ENCODE results near the gene PLEKHH2.
"Not testable (repeated sequence)": the region's sequence is repeated elsewhere in the genome, so short reads cannot be mapped to it uniquely, and the experiment has no call there.

PLEKHH2 gene

DNA sequence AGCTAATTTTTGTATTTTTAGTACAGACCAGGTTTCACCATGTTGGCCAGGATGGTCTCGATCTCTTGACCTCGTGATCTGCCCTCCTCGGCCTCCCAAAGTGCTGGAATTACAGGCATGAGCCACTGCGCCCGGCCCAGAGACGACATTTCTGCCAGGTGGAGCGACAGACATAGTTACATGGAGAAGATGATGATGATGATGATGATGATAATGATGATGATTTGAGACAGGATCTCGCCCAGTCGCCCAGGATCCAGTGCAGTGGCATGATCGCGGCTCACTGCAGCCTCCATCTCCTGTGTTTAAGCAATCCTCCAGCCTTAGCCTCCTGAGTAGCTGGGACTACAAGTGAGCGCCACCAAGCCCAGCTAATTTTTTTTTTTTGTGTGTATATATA lies 907 bp upstream of the PLEKHH2 start:
- not testable (repeated sequence) for DNase-seq

DNA sequence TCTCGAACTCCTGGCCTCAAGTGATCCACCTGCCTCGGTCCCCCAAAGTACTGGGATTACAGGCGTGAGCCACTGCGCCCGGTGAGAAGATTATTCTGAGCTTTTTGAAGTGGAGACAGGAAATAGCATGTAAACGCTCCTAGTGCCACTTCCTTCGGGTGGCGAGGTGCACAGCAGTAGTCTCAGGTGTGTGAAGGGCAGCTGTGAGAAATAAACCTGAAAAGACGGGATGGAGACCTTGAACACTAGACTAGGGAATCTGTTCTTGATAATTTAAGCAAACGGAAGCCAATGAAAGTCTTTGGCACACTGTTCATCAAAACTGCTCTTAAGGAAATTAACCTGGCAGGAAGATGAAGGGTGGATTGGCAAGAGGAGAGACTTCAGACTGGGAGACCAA lies 439 bp upstream of the PLEKHH2 start:
- DNase-seq: no peak

DNA sequence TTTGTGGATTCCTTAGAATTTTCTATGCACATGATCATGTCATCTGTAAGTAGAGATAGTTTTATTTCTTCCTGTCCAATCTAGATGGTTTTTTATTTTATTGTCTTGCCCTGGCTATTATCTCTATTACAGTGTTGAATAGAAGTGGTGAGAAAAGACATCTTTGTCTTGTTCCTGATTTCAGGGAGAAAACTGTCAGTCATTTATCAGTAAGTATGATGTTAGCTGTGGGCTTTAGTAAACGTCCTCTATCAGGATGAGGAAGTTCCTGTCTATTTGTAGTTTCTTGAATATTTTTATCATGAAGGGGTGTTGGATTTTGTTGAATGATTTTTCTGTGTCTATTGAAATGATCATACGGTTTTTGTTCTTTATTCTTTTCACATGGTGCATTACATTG lies 5.3 kb downstream of the PLEKHH2 start:
- DNase-seq: no peak

DNA sequence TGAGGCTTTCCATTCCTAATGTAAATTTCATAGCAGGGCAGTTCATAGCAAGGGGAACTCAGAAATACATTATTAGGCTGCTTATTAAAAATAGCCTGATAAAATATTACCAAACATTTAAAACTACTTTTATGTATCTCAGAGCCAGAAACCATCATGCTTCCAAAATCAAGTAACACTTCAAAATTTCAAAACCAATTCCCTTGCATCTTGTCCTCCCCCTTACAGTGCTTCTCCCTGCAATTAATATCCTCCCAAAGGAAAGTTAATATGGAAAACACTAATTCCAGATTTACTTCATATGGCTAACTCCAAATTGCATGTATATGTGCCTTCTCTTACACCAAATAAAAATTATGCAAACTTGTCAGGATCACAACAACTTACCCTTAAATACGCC lies 6.6 kb downstream of the PLEKHH2 start:
- DNase-seq: no peak

DNA sequence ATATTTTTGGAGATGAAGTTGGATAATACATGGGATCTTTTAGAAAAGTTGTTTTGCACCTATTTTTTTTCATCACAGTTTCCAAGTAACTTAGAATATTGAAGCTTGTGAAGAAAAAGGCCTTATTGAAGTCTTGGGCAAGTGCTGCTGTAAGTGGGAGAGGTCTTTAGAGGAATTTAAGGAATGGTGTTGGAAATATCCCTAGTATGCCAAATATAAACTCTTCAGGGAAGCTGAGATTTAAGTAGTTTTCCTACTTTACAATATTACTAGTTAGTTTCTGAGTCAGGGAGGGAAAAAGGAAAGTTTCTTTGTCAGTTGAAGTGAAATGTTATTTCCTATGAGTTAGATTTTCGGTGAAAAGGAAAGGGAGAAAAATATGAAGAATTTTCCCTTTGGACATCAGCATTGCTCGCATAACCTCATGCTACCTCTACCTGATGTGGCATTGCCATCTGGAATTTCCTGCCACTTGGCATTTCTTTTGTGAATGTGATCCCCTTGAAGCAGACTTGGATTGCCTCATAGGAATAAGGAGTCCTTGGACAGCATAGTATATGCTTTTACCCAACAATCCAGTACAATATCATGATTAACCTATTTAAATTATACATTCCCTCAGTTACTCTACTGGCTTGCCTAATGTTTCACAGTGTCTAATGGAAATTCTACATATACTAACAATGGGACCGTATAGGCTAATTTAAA lies 12.1 kb downstream of the PLEKHH2 start:
- DNase-seq: no peak

DNA sequence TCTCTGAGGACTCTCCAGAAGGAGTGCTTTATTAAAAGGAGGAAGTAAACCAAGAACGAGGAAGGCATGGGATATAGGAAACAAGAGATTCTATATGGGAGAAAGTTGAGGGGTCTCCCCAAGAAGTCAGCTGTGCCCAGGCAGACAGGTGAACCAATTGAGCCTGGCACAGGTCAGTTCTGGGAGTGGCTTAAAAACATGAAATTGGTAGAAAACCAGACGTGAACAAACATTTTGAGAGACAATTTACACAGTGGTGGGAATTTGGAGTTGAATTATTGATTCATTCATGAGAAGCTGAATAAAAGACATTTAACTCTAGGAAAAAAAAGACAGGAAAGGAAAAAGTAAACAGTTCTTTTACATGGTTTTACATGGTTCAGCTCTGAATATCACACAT lies 16.4 kb downstream of the PLEKHH2 start:
- DNase-seq: no peak

DNA sequence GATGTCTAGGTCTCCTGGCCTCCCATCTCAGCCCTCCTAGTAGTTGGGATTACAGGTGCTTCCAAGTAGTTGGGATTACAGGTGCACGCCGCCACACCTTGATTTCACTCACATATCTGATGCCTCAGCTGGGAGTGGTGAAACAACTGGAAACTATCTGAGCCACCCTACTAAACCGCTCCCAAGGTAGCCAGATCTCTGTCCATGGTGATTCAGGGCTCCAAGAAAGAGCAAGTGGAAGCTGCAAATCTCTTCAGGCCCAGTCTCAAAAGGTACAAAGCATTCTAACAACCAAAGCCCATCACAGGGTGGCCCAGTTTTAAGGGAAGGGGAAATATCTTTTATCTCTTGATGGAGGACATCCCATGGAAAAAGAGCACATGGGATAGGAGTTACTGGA lies 20.2 kb downstream of the PLEKHH2 start:
- DNase-seq: no peak

DNA sequence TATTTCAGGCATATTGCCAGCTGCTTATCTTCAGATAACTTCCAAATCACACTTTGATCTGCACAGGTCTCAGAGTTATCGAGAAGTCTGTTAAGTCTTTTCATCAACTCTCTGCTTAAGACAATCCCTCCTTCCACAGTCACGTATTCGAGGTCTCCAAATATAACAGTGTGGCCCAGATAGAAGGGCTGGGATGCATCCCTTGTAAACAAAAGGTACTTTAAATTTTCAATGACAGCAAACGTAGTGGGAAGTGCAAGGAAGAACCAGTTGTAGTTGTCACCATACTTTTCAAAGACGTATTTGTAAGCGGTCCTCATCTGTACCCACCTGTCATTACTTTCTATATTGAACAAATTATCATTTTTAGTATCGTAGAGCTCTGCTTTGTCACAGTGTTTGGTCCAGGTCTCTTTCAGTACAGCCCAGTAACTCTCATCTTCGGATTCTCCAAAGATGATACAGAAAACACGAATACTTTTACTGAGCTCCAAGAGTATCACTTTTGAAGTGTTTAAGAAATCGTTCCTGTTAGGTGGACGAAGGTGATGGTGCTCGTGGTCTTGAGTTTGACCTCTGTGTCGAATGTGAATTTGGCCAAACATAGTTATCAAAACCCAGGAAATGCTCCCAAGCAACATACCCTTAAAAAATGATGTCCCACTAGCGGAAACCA lies 38.7 kb downstream of the PLEKHH2 start:
- DNase-seq: no peak

DNA sequence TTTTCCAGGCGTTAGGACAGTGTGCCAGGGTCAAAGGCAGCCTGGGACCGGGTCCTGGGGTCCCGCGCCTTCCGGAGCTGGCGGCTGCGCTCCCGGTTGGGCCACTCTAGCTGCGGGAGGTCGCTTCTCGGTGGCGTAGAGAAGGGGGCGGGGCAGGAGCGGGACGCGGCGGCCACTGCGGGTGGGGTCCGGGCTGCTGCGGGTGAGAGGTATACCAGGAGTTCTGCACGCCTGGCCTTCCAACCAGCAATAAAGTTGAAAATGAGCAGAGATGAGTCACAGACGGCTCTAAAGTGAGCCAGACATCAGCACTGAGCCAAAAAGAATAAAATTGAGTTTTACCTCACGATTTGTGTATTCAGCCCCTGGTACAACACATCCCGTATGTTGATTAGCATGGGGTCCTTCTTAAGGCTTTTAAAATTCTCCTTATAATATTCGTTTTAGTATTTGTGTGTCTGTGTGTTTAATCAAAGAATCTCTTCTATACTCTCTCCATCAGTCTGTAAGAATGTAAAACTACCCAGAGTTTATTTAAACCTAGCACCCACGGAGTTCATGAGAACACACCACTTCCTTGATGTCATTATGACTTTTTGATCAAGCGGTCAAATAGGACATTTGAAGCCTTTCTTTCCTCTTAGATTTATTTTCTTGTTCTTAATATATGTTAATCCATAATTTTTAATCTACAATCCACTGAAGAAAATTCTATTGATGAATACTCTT lies 39.4 kb downstream of the PLEKHH2 start, which contains the start of gene C1GALT1C1L:
Gene C1GALT1C1L, minus strand, starts transcription at position 108 of the 729 bp plus-strand sequence. Its CDS starts 107 bp downstream, at position 1.
- DNase-seq: peak in 40 of 56 donors; percentile 3 to 74 (median 20)

DNA sequence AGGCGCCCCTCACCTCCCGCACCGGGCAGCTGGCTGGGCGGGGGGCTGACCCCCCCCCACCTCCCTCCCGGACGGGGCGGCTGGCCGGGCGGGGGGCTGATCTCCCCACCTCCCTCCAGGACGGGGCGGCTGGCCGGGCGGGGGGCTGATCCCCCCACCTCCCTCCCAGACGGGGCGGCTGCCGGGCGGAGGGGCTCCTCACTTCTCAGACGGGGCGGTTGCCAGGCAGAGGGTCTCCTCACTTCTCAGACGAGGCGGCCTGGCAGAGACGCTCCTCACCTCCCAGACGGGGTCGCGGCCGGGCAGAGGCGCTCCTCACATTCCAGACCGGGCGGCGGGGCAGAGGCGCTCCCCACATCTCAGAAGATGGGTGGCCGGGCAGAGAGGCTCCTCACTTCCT lies 40.7 kb downstream of the PLEKHH2 start:
- DNase-seq: not testable (repeated sequence)

DNA sequence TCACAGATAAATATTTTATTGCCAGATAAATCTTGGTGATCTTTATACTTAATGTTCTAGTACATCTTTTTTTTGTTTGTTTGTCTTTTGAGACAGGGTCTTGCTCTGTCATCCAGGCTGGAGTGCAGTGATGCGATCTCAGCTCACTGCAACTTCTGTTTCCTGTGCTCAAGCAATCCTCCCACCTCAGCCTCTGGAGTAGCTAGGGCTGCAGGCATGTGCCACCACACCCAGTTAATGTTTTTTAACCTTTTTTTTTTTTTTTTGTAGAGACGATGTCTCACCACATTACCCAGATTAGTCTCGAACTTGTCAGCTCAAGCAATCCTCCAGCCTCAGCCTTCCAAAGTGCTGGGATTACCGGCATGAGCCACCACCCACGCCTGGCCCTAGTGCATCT lies 48.3 kb downstream of the PLEKHH2 start:
- no peak for DNase-seq

DNA sequence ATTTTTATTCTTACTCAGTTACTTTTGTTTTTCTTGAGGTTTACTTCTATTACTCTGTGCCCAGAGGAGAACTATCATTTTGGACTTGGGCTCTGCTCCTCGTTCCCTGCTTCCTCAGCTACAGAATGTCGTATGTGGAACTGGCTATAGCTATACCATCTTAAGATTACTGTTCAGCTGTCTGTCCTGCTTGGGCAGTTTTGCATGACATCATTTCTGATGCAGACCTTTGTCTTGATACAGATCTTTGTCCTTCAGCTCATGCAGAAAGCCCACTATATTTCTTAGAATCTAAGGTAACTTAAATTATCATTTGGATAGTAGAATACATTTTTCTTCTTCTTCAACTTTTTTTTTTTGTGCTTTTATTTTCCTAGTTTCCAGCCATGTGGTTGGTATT lies 52.9 kb downstream of the PLEKHH2 start:
- DNase-seq: no peak

DNA sequence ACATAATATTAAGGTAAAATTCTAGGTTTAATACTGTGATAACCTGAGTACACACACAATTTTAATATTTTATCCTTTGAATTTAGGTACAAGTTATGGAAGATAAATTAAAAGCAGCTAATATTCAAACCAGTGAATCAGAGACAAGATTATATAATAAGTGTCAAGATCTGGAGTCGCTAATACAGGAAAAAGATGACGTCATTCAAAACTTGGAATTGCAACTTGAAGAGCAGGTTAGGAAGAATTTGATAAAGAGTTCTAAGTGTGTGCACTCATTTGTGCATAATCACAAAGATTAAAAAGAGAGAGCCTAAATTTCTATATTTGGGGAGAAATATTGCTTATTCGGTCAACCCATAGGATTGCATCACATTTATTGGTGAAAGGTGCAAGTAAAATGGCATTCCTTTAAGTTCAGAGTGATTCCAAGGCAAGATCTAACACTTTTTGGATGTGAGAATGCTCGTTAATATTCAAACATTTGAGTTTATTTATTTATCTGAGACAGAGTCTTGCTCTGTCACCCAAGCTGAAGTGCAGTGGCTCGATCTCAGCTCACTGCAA lies 55.5 kb downstream of the PLEKHH2 start:
- DNase-seq: no peak

DNA sequence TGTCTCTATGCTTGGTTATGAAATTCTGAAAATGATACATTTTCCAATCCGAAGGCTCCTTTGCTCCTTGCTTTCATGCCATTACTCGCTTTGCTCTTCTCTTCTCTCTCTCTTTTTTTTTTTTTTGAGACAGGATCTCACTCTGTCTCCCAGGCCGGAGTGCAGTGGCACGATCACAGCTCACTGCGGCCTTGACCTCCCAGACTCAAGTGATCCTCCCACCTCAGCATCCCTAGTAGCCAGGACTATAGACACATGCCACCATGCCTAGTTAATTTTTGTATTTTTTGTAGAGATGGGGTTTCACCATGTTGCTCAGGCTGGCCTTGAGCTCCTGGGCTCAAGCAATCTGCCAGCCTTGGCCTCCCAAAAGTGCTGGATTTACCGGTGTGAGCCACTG lies 61.1 kb downstream of the PLEKHH2 start:
- DNase-seq: not testable (repeated sequence)

DNA sequence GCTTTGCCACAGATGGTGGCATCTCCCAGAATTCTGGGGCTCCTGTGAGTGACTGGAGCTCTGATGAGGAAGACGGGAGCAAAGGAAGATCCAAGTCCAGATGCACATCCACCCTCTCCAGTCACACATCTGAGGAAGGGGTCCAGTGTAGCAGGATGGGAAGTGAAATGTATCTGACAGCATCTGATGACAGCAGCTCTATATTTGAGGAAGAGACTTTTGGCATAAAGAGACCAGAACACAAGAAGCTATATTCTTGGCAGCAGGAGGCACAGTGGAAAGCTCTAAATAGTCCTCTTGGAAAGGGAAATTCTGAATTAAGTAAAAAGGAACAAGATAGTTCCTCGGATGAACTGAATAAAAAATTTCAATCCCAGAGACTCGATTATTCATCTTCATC lies 62.7 kb downstream of the PLEKHH2 start:
- DNase-seq: peak in 1 of 56 donors; percentile 1

DNA sequence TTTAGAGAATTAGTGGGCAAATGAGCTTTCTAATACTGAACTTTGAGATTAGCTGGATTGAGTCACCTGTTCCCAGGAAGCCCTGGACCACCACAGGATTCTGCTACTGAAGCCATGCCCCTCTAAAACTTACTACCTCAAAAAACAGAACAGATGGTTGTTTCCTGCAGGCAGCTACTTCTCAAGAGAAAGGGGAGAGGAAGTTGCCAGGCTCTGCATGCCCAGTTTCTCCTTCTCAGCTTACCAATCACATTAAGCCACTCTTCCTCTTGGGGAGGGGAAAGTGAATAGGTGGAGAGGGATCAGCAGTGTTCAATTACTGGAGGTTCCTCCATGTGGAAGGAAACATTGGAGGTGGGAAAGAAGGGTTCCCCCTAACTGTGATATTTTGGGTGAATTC lies 64.1 kb downstream of the PLEKHH2 start:
- DNase-seq: no peak

DNA sequence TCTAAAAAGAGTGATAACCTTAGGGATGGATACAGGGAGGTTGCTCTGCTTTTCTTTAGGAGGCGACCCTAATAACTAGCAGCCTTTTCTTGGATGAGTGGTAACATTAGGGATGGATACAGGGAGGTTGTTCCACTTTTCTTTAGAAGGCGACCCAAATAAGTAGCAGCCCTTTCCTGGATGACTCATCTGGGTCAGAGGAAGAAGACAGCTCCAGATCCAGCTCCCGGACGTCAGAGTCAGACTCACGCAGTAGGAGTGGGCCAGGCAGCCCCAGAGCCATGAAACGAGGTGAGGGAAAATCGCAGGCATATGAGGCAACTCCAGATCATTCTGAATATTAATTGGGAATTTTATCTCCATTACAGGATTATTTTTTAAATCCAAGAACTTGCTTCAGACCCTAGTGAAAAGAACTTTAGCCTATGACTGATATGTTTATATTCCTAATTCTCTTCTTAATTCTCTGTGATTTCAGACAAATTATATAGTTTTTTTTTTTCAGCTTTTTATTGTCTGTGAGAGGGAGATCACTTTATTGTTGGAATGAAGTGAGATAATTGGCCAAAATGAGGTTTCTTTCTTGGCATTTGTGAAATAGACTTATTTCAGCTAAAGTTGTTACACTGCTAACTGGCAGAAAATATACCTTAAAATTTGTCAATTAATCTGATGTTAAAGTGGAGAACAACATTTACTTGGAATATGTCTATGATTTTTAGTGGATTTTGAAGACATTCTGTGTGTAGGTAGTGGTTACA lies 70.4 kb downstream of the PLEKHH2 start:
- peak in 4 of 56 donors; percentile 1 to 22 (median 8) for DNase-seq

DNA sequence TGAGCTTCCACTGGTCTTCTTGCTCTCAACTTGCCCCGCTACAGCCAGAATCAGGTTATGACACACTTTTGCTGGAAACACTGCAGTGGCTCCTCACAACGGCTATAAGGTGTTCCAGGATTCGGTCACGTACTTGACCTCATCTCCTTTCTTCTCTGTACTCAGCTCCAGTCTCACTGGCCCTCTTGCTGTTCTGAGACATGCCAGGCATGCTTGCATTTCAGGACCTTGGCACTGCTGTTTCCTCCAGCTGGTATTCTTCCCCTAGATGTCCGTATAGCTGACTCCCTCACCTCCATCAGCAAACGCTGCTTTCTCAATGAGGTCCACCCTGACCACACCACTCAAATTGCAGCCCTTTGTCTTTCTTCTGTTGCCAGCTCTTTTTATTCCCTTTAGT lies 71.1 kb downstream of the PLEKHH2 start:
- DNase-seq: no peak

DNA sequence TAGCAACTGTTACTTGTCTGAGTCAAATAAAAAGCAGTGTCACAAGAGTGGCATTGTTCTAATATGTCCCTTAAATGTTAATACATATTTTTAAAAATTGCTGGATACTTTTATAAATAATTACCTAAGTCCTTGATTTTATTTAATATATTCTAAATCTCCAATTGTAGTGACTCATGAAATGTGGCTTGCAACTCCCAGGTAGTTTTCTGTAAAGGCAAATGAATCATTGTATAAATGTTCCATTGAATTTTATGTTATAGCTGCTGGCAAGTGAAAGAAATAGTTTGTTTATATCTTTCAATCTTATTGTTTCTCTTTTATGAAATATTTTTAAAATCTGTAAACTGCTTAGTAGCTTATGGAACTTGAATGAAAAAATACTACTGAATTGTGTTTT lies 71.8 kb downstream of the PLEKHH2 start:
- DNase-seq: no peak

DNA sequence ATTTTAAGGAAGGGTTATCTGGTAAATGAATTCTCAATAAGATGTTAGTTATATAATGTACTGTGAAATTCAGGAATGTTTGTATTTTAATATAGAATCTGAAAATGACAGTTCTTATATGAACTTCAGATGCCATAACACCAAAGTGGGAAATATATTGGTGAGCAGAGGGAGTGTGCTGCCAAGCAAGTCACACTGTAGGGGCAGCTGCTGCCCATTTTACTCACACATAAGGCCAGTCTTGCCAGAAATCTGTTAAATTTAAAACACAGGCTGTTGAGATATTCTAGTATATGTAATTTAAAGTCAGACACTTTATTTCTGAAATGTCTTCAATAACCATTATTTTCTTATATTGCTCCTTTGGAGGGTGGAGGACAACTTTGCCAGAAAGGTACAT lies 73.8 kb downstream of the PLEKHH2 start:
- DNase-seq: no peak

DNA sequence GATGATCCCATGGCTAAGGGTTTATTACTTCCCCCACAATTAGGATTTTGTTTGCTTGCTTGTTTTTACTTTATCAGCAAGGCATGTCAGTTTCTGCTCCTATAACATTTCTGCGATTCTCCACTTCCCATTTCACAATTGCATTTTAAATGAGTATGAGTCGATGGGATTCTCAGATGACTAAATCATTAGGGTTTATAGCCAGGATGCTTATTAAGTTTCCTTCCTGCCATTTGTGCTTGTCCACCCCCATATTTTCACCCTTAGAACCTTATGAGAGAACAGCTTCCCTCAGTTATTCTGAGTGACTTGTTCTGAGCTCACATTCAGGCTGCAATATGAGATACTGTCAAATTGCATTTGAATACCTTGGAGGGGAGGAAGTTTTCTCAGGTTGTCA lies 77.1 kb downstream of the PLEKHH2 start:
- DNase-seq: no peak
